ENCODE data around the gene KSR1. TPM values are rescaled to one million over a fixed set of nuclear protein-coding genes. Genes with fewer than 3 reads are reported as not detected.

KSR1 gene
- total and polyA plus RNA-seq, 2 of the 4 experiments (the other 2 are of a cell fraction) = 12.5 to 21.9 TPM

DNA sequence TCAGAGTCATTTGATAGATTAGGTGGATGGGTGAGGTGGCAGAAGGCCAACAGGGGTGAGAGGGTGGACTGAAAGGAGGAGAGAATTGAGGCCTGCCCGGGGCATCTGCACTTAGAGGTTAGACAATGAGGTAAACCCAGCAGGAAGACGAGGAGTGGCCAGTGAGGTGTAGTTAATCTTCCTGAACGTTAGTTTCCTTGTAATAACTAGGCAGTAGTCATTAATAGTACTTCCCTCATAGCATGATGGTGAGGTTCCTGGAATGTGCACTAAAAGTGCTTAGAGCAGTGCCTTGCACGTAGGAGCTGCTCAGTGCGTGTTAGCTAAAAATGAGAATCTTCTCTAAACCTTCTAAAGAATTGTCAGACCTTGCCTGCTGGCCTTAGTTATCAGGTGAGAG lies 13.5 kb upstream of the KSR1 start:
- H2AFZ ChIP-seq (replicated peaks; ENCODE audit: low read length, poor library complexity) = no peak overlapping the region
- no peak overlapping the region for H2BK5ac ChIP-seq (ENCODE audit: low read depth, low read length, poor library complexity, severe bottlenecking)
- dilution Hi-C loops (cut with HindIII; ENCODE audit: low sequenced_read_pairs, unreplicated experiment) (no loop called here), in situ Hi-C loops (cut with MboI; ENCODE audit: low sequenced_read_pairs) (loop anchor here (10.0 to 25.0 kb wide), 2 partner anchors 78 to 205 kb away; no protein-coding TSS in a partner anchor), intact Hi-C loops (cut with micrococcal nuclease) (no loop called here)
- H2BK20ac ChIP-seq (ENCODE audit: low read depth, low read length) = peak overlapping the region; percentile 54
- H3K4me2 ChIP-seq (ENCODE audit: low read depth, low read length) = no peak overlapping the region
- no peaks in the 10 kb centered on the region for H3K9me3 ChIP-seq (ENCODE audit: control insufficient read depth, insufficient read depth, low read length)
- H3K56ac ChIP-seq (ENCODE audit: extremely low read depth, insufficient read depth, low read length) = no peak overlapping the region
- H4K91ac ChIP-seq (ENCODE audit: insufficient read depth, low read depth, low read length) = peak overlapping the region; percentile 42; the same call in 1 of the 2 replicates
- peak overlapping the region; percentile 34 for H2BK120ac ChIP-seq (ENCODE audit: low read depth, low read length)
- no peaks in the 10 kb centered on the region for H3K27me3 ChIP-seq (ENCODE audit: control insufficient read depth, insufficient read depth, low read length)
- peak overlapping the region; percentile 94 for H2AK5ac ChIP-seq (ENCODE audit: low read depth, low read length)
- no CpG with 5 or more reads among the region's 5 CpGs for WGBS, 2 experiments (ENCODE audit: extremely low coverage in 2 of 2, insufficient read length in 1 of 2)
- peaks cover 12% of the 10 kb centered on the region for H3K9me1 ChIP-seq (ENCODE audit: insufficient read depth, low read length)
- no peak overlapping the region for H3K18ac ChIP-seq (ENCODE audit: low read depth, low read length)
- no peak overlapping the region for H3K23ac ChIP-seq (ENCODE audit: low read depth, low read length)
- H3K9ac ChIP-seq (ENCODE audit: low read depth, low read length) = no peak overlapping the region
- no peaks in the 10 kb centered on the region for H3K79me1 ChIP-seq (ENCODE audit: low read depth in 1 of 2, low read length in 2 of 2)
- BruUV-seq (replicated peaks) = no TSS peak
- ATAC-seq (ENCODE audit: low read depth) = no peak
- H3K4me3 ChIP-seq (ENCODE audit: insufficient read depth, low read depth, low read length) = no peak overlapping the region
- H3K4me1 ChIP-seq (ENCODE audit: control insufficient read depth, insufficient read depth, low read length) = peaks cover 12% of the 10 kb centered on the region
- DNase-seq = no peak
- TF ChIP-seq MXI1 (IDR thresholded peaks at IDR 0.05; ENCODE audit: borderline replicate concordance, low read depth, low read length) = no peak
- no peak for TF ChIP-seq RFX5 (IDR thresholded peaks at IDR 0.05; ENCODE audit: low read depth, low read length)
- no peak for TF ChIP-seq BHLHE40 (IDR thresholded peaks at IDR 0.05; ENCODE audit: low read depth, low read length)
- no peak for TF ChIP-seq RAD21 (IDR thresholded peaks at IDR 0.05; ENCODE audit: low read length)
- TF ChIP-seq RCOR1 (IDR thresholded peaks at IDR 0.05; ENCODE audit: insufficient replicate concordance, low read length) = no peak
- TF ChIP-seq, protein P1, sequence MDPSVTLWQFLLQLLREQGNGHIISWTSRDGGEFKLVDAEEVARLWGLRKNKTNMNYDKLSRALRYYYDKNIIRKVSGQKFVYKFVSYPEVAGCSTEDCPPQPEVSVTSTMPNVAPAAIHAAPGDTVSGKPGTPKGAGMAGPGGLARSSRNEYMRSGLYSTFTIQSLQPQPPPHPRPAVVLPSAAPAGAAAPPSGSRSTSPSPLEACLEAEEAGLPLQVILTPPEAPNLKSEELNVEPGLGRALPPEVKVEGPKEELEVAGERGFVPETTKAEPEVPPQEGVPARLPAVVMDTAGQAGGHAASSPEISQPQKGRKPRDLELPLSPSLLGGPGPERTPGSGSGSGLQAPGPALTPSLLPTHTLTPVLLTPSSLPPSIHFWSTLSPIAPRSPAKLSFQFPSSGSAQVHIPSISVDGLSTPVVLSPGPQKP (IDR thresholded peaks at IDR 0.05; ENCODE audit: borderline replicate concordance, low read depth, low read length) = no peak
- no peak for TF ChIP-seq NFE2L2 (IDR thresholded peaks at IDR 0.05; ENCODE audit: low read depth, low read length)
- no peak for TF ChIP-seq FOS (IDR thresholded peaks at IDR 0.05; ENCODE audit: low read depth, low read length)
- no peak for TF ChIP-seq CTCF (conservative IDR thresholded peaks at IDR 0.05; ENCODE audit: low read depth, low read length)
- no peak for TF ChIP-seq MAZ (IDR thresholded peaks at IDR 0.05; ENCODE audit: borderline replicate concordance, low read depth, low read length)
- no peak for TF ChIP-seq CEBPB (IDR thresholded peaks at IDR 0.05; ENCODE audit: low read depth, low read length)
- TF ChIP-seq POLR2A (IDR thresholded peaks at IDR 0.05; ENCODE audit: low read depth, low read length) = no peak
- TF ChIP-seq USF2 (IDR thresholded peaks at IDR 0.05; ENCODE audit: low read depth, low read length) = no peak
- no peak for TF ChIP-seq CHD1 (IDR thresholded peaks at IDR 0.05; ENCODE audit: low read depth, low read length)
- H3K4ac ChIP-seq (ENCODE audit: low read depth, low read length) = peak overlapping the region; percentile 29; the same call in 1 of the 2 replicates
- no peak overlapping the region; the same call in 1 of the 2 replicates for H4K5ac ChIP-seq (ENCODE audit: low read depth, low read length)
- H3K14ac ChIP-seq (replicated peaks; ENCODE audit: low read depth, low read length) = peak overlapping the region; percentile 55; the same call in 1 of the 2 replicates
- no peaks in the 10 kb centered on the region for H3K36me3 ChIP-seq (ENCODE audit: control insufficient read depth, insufficient read depth, low read length)
- peaks cover 4% of the 10 kb centered on the region; the same call in 1 of the 2 replicates for H4K20me1 ChIP-seq (ENCODE audit: insufficient read depth, low read length)
- 0 out of 3 replicates have a peak overlapping the region, but pooled peaks have one; percentile 47 for H2BK15ac ChIP-seq (ENCODE audit: low read depth, low read length)
- POLR2A ChIA-PET (ENCODE audit: unreplicated experiment) = no interaction called here
- CTCF ChIA-PET = no interaction called here
- H2AK9ac ChIP-seq (replicated peaks; ENCODE audit: low read depth, low read length, poor library complexity) = no peak overlapping the region
- no peak overlapping the region for H4K8ac ChIP-seq (ENCODE audit: low read depth in 2 of 2, low read length in 2 of 2)
- H3K27ac ChIP-seq (ENCODE audit: insufficient read depth, low read length) = no peak overlapping the region
